HepG2 (cell line): Measurements from ENCODE around the gene MED13.

Experiments
- BRCA1 ChIP-seq: sonication (generic); formaldehyde crosslinking; IDR thresholded peaks from 2 replicates; pipeline ENCODE4 v1.4.0; 2020; ENCODE audit warnings: missing genetic modification reagents
- ETV6 ChIP-seq: sonication (generic); formaldehyde crosslinking; conservative IDR thresholded peaks from 2 replicates; pipeline ENCODE4 v1.4.0; 2020; ENCODE audit warnings: missing genetic modification reagents
- ZNF563 ChIP-seq: sonication (generic); formaldehyde crosslinking; IDR thresholded peaks from 2 replicates; pipeline ENCODE4 v1.8.0; 2022; ENCODE audit warnings: mild to moderate bottlenecking, moderate library complexity, missing genetic modification reagents
- TF ChIP-seq, protein P1 (sequence below): sonication (generic); formaldehyde crosslinking; IDR thresholded peaks from 2 replicates; pipeline ENCODE4 v1.4.0; 2020; ENCODE audit warnings: mild to moderate bottlenecking, missing genetic modification reagents
- TF ChIP-seq, protein P2 (sequence below): sonication (generic); formaldehyde crosslinking; IDR thresholded peaks from 2 replicates; pipeline ENCODE4 v1.5.0; 2020; ENCODE audit warnings: mild to moderate bottlenecking, missing genetic modification reagents, moderate library complexity
- TF ChIP-seq, protein P3 (sequence below): sonication (generic); formaldehyde crosslinking; IDR thresholded peaks from one replicate; pipeline ENCODE4 v1.5.1; 2020; ENCODE audit warnings: mild to moderate bottlenecking, missing genetic modification reagents; ENCODE audit errors: not compliant biosample characterization

DNA sequence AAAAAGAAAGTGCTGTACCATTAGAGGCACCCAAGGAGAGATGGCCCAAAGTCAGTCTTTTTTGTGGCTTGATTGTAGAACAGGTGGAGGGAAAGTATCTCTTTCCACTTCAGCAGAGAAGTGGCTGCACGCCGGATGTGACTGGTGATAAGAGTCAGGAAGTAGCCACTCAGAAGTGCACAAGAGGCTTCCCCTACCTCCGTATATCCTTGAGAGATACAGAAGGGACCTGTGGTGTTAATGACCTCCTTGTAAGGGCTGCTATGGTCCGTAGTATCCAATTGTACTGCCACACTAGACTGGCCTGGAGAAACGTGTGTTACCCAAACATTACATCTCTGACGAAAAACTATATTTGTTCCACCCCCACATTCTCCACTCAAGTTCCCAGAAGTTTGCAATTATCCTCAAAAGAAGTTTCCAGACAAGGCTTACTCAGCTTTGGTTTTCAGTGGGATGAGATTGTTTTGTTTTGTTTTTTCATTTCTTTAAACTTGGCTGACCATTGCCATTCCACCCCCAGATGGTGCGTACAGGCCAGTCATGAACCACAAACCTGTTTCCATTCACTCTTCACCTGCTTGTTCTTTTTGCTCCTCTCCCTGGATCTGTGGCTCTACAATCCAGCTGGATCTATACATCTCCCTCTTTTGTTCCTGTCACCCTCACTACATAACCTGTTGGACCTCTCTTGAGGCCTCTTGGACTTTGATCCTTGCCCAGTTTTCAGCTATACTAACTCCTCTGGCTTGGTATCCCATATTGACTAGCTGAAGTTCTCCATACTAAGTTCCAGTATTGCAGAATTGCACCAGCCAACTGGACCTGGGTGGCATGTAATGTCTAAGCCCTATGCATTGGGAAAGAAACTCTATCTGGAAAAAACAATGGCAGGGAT, 20.7 kb upstream of the MED13 start:
- no peak for TF ChIP-seq ZNF563 (CRISPR knock-in tag)
- TF ChIP-seq BRCA1 (CRISPR knock-in tag), result no peak
- TF ChIP-seq, protein P1, sequence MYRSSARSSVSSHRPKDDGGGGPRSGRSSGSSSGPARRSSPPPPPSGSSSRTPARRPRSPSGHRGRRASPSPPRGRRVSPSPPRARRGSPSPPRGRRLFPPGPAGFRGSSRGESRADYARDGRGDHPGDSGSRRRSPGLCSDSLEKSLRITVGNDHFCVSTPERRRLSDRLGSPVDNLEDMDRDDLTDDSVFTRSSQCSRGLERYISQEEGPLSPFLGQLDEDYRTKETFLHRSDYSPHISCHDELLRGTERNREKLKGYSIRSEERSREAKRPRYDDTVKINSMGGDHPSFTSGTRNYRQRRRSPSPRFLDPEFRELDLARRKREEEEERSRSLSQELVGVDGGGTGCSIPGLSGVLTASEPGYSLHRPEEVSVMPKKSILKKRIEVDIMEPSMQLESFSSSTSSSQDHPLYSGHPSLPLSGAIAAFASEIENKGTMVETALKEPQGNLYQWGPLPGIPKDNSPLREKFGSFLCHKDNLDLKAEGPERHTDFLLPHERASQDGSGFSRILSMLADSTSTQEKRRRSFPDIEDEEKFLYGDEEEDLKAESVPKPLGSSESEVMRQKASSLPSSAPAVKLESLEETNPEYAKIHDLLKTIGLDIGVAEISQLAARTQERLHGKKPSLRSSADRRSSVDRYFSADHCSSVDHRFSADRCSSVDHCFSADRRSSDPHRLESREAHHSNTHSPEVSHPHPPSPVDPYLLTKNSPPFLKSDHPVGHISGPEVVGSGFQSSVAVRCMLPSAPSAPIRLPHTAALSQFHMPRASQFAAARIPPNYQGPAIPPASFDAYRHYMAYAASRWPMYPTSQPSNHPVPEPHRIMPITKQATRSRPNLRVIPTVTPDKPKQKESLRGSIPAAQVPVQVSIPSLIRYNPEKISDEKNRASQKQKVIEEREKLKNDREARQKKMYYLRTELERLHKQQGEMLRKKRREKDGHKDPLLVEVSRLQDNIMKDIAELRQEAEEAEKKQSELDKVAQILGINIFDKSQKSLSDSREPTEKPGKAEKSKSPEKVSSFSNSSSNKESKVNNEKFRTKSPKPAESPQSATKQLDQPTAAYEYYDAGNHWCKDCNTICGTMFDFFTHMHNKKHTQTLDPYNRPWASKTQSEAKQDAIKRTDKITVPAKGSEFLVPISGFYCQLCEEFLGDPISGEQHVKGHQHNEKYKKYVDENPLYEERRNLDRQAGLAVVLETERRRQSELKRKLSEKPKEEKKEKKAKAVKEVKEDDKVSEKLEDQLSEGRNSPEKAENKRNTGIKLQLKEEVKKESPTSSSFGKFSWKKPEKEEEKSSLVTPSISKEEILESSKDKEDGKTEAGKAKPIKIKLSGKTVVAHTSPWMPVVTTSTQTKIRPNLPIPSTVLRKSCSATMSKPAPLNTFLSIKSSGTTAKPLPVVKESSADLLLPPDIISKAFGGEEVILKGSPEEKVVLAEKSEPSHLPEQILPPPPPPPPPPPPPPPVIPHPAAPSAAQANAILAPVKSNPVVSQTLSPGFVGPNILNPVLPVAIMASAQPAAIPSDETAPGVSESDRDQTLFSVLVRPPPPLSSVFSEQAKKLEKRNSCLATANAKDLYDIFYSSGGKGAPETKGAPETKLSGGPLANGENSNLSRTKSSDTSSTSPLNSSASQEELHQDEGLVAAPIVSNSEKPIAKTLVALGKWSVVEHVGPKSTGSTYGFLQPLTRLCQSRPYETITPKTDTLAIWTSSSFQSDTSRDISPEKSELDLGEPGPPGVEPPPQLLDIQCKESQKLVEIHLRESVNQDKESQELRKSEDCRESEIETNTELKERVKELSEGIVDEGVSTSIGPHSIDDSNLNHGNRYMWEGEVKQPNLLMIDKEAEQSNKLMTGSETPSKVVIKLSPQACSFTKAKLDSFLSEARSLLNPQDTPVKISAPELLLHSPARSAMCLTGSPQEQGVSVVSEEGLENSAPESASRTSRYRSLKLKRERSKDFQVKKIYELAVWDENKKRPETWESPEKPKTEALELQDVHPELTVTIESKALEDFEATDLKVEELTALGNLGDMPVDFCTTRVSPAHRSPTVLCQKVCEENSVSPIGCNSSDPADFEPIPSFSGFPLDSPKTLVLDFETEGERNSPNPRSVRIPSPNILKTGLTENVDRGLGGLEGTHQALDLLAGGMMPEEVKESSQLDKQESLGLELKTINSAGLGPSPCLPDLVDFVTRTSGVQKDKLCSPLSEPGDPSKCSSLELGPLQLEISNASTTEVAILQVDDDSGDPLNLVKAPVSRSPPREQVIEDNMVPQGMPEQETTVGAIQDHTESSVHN, result no peak
- TF ChIP-seq, protein P2, sequence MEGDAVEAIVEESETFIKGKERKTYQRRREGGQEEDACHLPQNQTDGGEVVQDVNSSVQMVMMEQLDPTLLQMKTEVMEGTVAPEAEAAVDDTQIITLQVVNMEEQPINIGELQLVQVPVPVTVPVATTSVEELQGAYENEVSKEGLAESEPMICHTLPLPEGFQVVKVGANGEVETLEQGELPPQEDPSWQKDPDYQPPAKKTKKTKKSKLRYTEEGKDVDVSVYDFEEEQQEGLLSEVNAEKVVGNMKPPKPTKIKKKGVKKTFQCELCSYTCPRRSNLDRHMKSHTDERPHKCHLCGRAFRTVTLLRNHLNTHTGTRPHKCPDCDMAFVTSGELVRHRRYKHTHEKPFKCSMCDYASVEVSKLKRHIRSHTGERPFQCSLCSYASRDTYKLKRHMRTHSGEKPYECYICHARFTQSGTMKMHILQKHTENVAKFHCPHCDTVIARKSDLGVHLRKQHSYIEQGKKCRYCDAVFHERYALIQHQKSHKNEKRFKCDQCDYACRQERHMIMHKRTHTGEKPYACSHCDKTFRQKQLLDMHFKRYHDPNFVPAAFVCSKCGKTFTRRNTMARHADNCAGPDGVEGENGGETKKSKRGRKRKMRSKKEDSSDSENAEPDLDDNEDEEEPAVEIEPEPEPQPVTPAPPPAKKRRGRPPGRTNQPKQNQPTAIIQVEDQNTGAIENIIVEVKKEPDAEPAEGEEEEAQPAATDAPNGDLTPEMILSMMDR (CRISPR knock-in tag), result peak; percentile 7; the same call in 1 of the 2 replicates
- TF ChIP-seq, protein P3, sequence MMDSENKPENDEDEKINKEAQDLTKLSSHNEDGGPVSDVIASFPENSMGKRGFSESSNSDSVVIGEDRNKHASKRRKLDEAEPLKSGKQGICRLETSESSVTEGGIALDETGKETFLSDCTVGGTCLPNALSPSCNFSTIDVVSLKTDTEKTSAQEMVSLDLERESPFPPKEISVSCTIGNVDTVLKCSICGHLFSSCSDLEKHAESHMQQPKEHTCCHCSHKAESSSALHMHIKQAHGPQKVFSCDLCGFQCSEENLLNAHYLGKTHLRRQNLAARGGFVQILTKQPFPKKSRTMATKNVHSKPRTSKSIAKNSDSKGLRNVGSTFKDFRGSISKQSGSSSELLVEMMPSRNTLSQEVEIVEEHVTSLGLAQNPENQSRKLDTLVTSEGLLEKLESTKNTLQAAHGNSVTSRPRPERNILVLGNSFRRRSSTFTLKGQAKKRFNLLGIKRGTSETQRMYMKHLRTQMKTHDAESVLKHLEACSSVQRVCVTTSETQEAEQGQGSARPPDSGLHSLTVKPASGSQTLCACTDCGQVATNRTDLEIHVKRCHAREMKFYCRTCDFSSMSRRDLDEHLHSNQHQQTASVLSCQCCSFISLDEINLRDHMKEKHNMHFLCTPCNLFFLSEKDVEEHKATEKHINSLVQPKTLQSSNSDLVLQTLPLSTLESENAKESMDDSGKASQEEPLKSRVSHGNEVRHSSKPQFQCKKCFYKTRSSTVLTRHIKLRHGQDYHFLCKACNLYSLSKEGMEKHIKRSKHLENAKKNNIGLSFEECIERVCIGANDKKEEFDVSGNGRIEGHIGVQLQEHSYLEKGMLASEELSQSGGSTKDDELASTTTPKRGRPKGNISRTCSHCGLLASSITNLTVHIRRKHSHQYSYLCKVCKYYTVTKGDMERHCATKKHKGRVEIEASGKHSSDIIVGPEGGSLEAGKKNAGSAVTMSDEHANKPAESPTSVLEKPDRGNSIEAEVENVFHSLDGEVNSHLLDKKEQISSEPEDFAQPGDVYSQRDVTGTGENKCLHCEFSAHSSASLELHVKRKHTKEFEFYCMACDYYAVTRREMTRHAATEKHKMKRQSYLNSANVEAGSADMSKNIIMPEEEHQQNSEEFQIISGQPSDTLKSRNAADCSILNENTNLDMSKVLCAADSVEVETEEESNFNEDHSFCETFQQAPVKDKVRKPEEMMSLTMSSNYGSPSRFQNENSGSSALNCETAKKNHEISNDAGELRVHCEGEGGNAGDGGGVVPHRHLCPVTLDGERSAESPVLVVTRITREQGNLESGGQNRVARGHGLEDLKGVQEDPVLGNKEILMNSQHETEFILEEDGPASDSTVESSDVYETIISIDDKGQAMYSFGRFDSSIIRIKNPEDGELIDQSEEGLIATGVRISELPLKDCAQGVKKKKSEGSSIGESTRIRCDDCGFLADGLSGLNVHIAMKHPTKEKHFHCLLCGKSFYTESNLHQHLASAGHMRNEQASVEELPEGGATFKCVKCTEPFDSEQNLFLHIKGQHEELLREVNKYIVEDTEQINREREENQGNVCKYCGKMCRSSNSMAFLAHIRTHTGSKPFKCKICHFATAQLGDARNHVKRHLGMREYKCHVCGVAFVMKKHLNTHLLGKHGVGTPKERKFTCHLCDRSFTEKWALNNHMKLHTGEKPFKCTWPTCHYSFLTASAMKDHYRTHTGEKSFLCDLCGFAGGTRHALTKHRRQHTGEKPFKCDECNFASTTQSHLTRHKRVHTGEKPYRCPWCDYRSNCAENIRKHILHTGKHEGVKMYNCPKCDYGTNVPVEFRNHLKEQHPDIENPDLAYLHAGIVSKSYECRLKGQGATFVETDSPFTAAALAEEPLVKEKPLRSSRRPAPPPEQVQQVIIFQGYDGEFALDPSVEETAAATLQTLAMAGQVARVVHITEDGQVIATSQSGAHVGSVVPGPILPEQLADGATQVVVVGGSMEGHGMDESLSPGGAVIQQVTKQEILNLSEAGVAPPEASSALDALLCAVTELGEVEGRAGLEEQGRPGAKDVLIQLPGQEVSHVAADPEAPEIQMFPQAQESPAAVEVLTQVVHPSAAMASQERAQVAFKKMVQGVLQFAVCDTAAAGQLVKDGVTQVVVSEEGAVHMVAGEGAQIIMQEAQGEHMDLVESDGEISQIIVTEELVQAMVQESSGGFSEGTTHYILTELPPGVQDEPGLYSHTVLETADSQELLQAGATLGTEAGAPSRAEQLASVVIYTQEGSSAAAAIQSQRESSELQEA (CRISPR knock-in tag), result no peak
- no peak for TF ChIP-seq ETV6 (CRISPR knock-in tag)
